SK-N-SH (cell line): Measurements from ENCODE around the gene DUS3L. TPM values are rescaled to one million over a fixed set of nuclear protein-coding genes. Genes with fewer than 3 reads are reported as not detected.
A peak's percentile ranks its signal among the peaks of the same experiment; 100 is the strongest.

ENCODE experiments used
- CTCF ChIA-PET: fragments of 300-600, 350-600 bp; formaldehyde crosslinking; extraction: SDS; loops from one replicate; lab custom pipeline; 2021; lab: Yijun Ruan, JAX
- POLR2A ChIA-PET: fragments of 350-600 bp; sonication (Branson Sonifier 250); formaldehyde crosslinking; extraction: SDS; loops from one replicate; lab custom pipeline; 2020; ENCODE audit warnings: antibody characterized with exemption, inconsistent platforms; lab: Yijun Ruan, JAX
- DNase-seq: peaks from one replicate; pipeline ENCODE4 v3.0.0; 2012
- H2AFZ ChIP-seq: fragments of 200-600 bp; sonication (generic); 2 replicates; pipeline ENCODE4 v1.8.1; 2016; ENCODE audit warnings: antibody characterized with exemption, mild to moderate bottlenecking, low read depth
- H3F3A ChIP-seq: fragments of 200-600 bp; sonication (generic); replicated peaks from 2 replicates; pipeline ENCODE3; 2016; ENCODE audit warnings: antibody characterized with exemption, mild to moderate bottlenecking; ENCODE audit not compliant: insufficient read depth
- H3K27ac ChIP-seq, 2 experiments: fragments of 200-500 bp in 1 of 2; fragments of 200-600 bp in 1 of 2; sonication (Bioruptor generic) in 1 of 2; sonication (generic), shearing (Covaris generic) in 1 of 2; 2 replicates each; pipeline versions ENCODE4 v1.5.1 to v1.6.1; 2014 to 2016; ENCODE audit warnings: low read depth in 2 of 2, inconsistent platforms in 1 of 2, low read length in 1 of 2, mild to moderate bottlenecking in 1 of 2, mixed read lengths in 1 of 2
- H3K27me3 ChIP-seq: fragments of 200-600 bp; sonication (generic), shearing (Covaris generic); 2 replicates; pipeline ENCODE4 v1.6.1; 2016; ENCODE audit warnings: mixed run types; ENCODE audit not compliant: insufficient read depth
- H3K36me3 ChIP-seq, 2 experiments: fragments of 200-500 bp in 1 of 2; fragments of 200-600 bp in 1 of 2; sonication (Bioruptor generic) in 1 of 2; sonication (generic) in 1 of 2; replicated peaks in 1 of 2; 2 replicates each; pipeline versions ENCODE3 to v1.5.1; 2014 to 2016; ENCODE audit warnings: low read length in 1 of 2, mild to moderate bottlenecking in 1 of 2; ENCODE audit not compliant: insufficient read depth in 2 of 2, control insufficient read depth in 1 of 2
- H3K4me1 ChIP-seq, 2 experiments: fragments of 200-500 bp in 1 of 2; fragments of 200-600 bp in 1 of 2; sonication (Bioruptor generic) in 1 of 2; sonication (generic), shearing (Covaris generic) in 1 of 2; 2 replicates each; pipeline versions ENCODE4 v1.5.1 to v1.6.1; 2014 to 2016; ENCODE audit warnings: low read depth in 1 of 2, low read length in 1 of 2, mixed run types in 1 of 2; ENCODE audit not compliant: insufficient read depth in 2 of 2, control insufficient read depth in 1 of 2
- H3K4me2 ChIP-seq: fragments of 200-600 bp; sonication (generic), shearing (Covaris generic); 2 replicates; pipeline ENCODE4 v1.6.1; 2017; ENCODE audit warnings: mixed run types
- H3K4me3 ChIP-seq, 2 experiments: fragments of 200-500 bp in 1 of 2; fragments of 200-600 bp in 1 of 2; sonication (Bioruptor generic) in 1 of 2; sonication (generic), shearing (Covaris generic) in 1 of 2; 2 replicates each; pipeline versions ENCODE4 v1.5.1 to v1.8.1; 2014 to 2016; ENCODE audit warnings: low read depth in 2 of 2, inconsistent platforms in 1 of 2, low read length in 1 of 2, mild to moderate bottlenecking in 1 of 2, mixed read lengths in 1 of 2, moderate library complexity in 1 of 2
- H3K79me2 ChIP-seq: fragments of 200-600 bp; sonication (generic); 2 replicates; pipeline ENCODE4 v1.8.1; 2017; ENCODE audit warnings: mild to moderate bottlenecking; ENCODE audit not compliant: insufficient read depth
- H3K9ac ChIP-seq: fragments of 200-600 bp; sonication (generic); 2 replicates; pipeline ENCODE4 v1.6.1; 2017; ENCODE audit warnings: mixed run types
- H3K9me2 ChIP-seq: fragments of 200-600 bp; sonication (generic); 2 replicates; pipeline ENCODE4 v1.6.1; 2017; ENCODE audit warnings: mixed run types
- H3K9me3 ChIP-seq: fragments of 200-600 bp; sonication (generic); 2 replicates; pipeline ENCODE4 v1.6.1; 2017; ENCODE audit warnings: mixed run types, mild to moderate bottlenecking, moderate library complexity
- H4K20me1 ChIP-seq: fragments of 200-600 bp; sonication (generic); 2 replicates; pipeline ENCODE4 v1.6.1; 2017; ENCODE audit warnings: mild to moderate bottlenecking, mixed run types; ENCODE audit not compliant: insufficient read depth
- CHD2 ChIP-seq: fragments of 150-350 bp; IDR thresholded peaks from 2 replicates; pipeline ENCODE4 v1.6.1; 2018; ENCODE audit warnings: low read length; ENCODE audit not compliant: partially characterized antibody
- CTCF ChIP-seq: fragments of 200-600 bp; sonication (generic); IDR thresholded peaks from 2 replicates; pipeline ENCODE4 v1.6.1; 2017; ENCODE audit warnings: antibody characterized with exemption, mild to moderate bottlenecking, moderate library complexity
- EP300 ChIP-seq, 2 experiments: IDR thresholded peaks; 2 replicates each; pipeline versions ENCODE4 v1.4.0 to v1.6.1; 2012; ENCODE audit warnings: borderline replicate concordance in 1 of 2, low read depth in 1 of 2, low read length in 1 of 2
- EZH2phosphoT487 ChIP-seq: fragments of 200-600 bp; sonication (generic); IDR thresholded peaks from 2 replicates; pipeline ENCODE4 v1.6.1; 2017; ENCODE audit warnings: low read depth, mixed run types, mild to moderate bottlenecking, antibody characterized with exemption, moderate library complexity, borderline replicate concordance
- FOSL2 ChIP-seq: IDR thresholded peaks from 2 replicates; pipeline ENCODE4 v1.4.0; 2012; ENCODE audit warnings: low read depth, mild to moderate bottlenecking, moderate library complexity, borderline replicate concordance
- NFIC ChIP-seq: IDR thresholded peaks from 2 replicates; pipeline ENCODE4 v1.4.0; 2012; ENCODE audit warnings: borderline replicate concordance
- PBX3 ChIP-seq: IDR thresholded peaks from 2 replicates; pipeline ENCODE4; 2012
- RAD21 ChIP-seq: IDR thresholded peaks from 2 replicates; pipeline ENCODE4 v1.6.1; 2012; ENCODE audit warnings: mild to moderate bottlenecking, low read length
- RXRA ChIP-seq: IDR thresholded peaks from 2 replicates; pipeline ENCODE4 v1.4.0; 2012; ENCODE audit warnings: low read depth, mild to moderate bottlenecking, borderline replicate concordance
- USF1 ChIP-seq: IDR thresholded peaks from 2 replicates; pipeline ENCODE4 v1.4.0; 2012; ENCODE audit warnings: low read depth, borderline replicate concordance
- WGBS: methylation state at CpG from one replicate; pipeline ENCODE4 v1.1.6; 2017; ENCODE audit warnings: low lambda C conversion rate; 5-methylcytosine and 5-hydroxymethylcytosine counted together
- polyA plus RNA-seq, 3 experiments: library from polyadenylated mRNA; depleted of rRNA; stranded (reverse); fragments of >200 nt; gene quantifications; 2 replicates each; pipeline ENCODE4 v1.2.3, GENCODE V29; 2012

The DUS3L gene
- polyA plus RNA-seq, 1 of the 3 experiments (the other 2 are of a cell fraction): 44.0 TPM

GRCh38 chr19:5826531-5827341 is 35.8 kb upstream of the DUS3L start:
- H3K27ac ChIP-seq: no peak overlapping the region
- no peaks in the 10 kb centered on the region for H4K20me1 ChIP-seq
- peak overlapping the region; percentile 81; the same call in 1 of the 2 replicates for H2AFZ ChIP-seq
- no peaks in the 10 kb centered on the region for H3K9me2 ChIP-seq
- H3K9me3 ChIP-seq: no peaks in the 10 kb centered on the region
- H3K79me2 ChIP-seq: no peaks in the 10 kb centered on the region
- ChIA-PET CTCF (interaction anchor here (0.6 to 5.8 kb wide), 7 partner anchors 13 to 196 kb away, joined by 3 to 51 read pairs (median 8); partner anchors contain the start of genes FUT6 and NRTN), POLR2A (interaction anchor here (1.3 to 2.8 kb wide), 2 partner anchors 23 to 32 kb away, joined by 3 to 15 read pairs; partner anchors contain the start of gene NRTN)
- H3K4me1 ChIP-seq: peaks cover 0 to 28% of the 10 kb centered on the region in 2 experiments; a peak in 1 of 4 replicates
- WGBS: 8% methylated on average over 14 of the region's 24 CpGs
- no peaks in the 10 kb centered on the region for H3K27me3 ChIP-seq
- H3K4me2 ChIP-seq: peak overlapping the region; percentile 54
- no peaks in the 10 kb centered on the region for H3F3A ChIP-seq
- H3K4me3 ChIP-seq: peak overlapping the region; percentile 38 to 67; a peak in 3 of 4 replicates
- peak; percentile 83 for DNase-seq
- TF ChIP-seq NFIC (peak; percentile 66), PBX3 (peak; percentile 88), CHD2 (peak; percentile 25), CTCF (peak; percentile 36), RXRA (no peak), RAD21 (peak; percentile 34)
- TF ChIP-seq, all 33 proteins: peak for 5
- no peaks in the 10 kb centered on the region for H3K36me3 ChIP-seq
- peak overlapping the region; percentile 43; the same call in 1 of the 2 replicates for H3K9ac ChIP-seq

GRCh38 chr19:5825178-5825577 is 34.2 kb upstream of the DUS3L start:
- no peak overlapping the region for H3K4me3 ChIP-seq
- H3K9me2 ChIP-seq: no peaks in the 10 kb centered on the region
- POLR2A ChIA-PET: no interaction called here
- no peaks in the 10 kb centered on the region for H3K36me3 ChIP-seq
- H3K4me1 ChIP-seq: peaks cover 0 to 28% of the 10 kb centered on the region in 2 experiments; a peak in 1 of 4 replicates
- H2AFZ ChIP-seq: no peak overlapping the region
- CTCF ChIA-PET: interaction anchor here (0.9 to 5.8 kb wide), 4 partner anchors 19 to 197 kb away, joined by 3 to 51 read pairs (median 4); partner anchors contain the start of gene NRTN
- H3K79me2 ChIP-seq: no peaks in the 10 kb centered on the region
- H3F3A ChIP-seq: no peaks in the 10 kb centered on the region
- H3K27ac ChIP-seq: no peak overlapping the region
- DNase-seq: no peak
- no peaks in the 10 kb centered on the region for H3K9me3 ChIP-seq
- TF ChIP-seq CHD2 (no peak), EZH2phosphoT487 (no peak), USF1 (no peak), EP300 (IDR thresholded peaks at IDR 0.05; ENCODE audit: borderline replicate concordance in 1 of 2, low read depth in 1 of 2, low read length in 1 of 2) (no peak), FOSL2 (no peak)
- no peaks in the 10 kb centered on the region for H4K20me1 ChIP-seq
- WGBS: 90% methylated on average over 16 of the region's 21 CpGs
- no peak overlapping the region for H3K4me2 ChIP-seq
- no peak overlapping the region for H3K9ac ChIP-seq
- no peaks in the 10 kb centered on the region; the same call in 1 of the 2 replicates for H3K27me3 ChIP-seq
